ENCODE data around the gene PPA1.
"Not testable (repeated sequence)": the region's sequence is repeated elsewhere in the genome, so short reads cannot be mapped to it uniquely, and the experiment has no call there.

Gene PPA1

GRCh38 chr10:70166394-70166793 is 66.8 kb downstream of the PPA1 start:
- DNase-seq, result no peak

GRCh38 chr10:70164163-70164562 is 69.1 kb downstream of the PPA1 start:
- DNase-seq, result no peak

GRCh38 chr10:70163448-70163847 is 69.8 kb downstream of the PPA1 start:
- DNase-seq, result no peak

- DNase-seq, result peak; percentile 38
Observed at GRCh38 chr10:70162892-70163201, 70.4 kb downstream of the PPA1 start.

GRCh38 chr10:70162151-70162891 is 70.9 kb downstream of the PPA1 start:
- DNase-seq, result no peak

- no peak for DNase-seq
Observed at GRCh38 chr10:70160798-70161197, 72.4 kb downstream of the PPA1 start.

- not testable (repeated sequence) for DNase-seq
Observed at GRCh38 chr10:70159366-70159765, 73.9 kb downstream of the PPA1 start.

- DNase-seq, result no peak
Observed at GRCh38 chr10:70158113-70158512, 75.1 kb downstream of the PPA1 start.

- DNase-seq, result no peak
Observed at GRCh38 chr10:70155255-70155838, 77.9 kb downstream of the PPA1 start.

Data from NK-92 treated with Interleukin-12 subunit alpha and Interleukin-12 subunit beta, amount 100 ng/mL, for 24 hours (cell line).